ACHN (cell line): ENCODE measurements around the gene TNK1.
A peak's percentile ranks its signal among the peaks of the same experiment; 100 is the strongest.

Experiments
- DNase-seq: peaks from one replicate; pipeline ENCODE4 v3.0.0-alpha.2; 2015
- in situ Hi-C: cut with HindIII; loops from 2 replicates; pipeline ENCODE4 v1.10.0; 2017; ENCODE audit warnings: low sequenced_read_pairs, low pct_ligation_motif_present, low pct_unique_long_range_greater_than_20kb

Gene TNK1

DNA sequence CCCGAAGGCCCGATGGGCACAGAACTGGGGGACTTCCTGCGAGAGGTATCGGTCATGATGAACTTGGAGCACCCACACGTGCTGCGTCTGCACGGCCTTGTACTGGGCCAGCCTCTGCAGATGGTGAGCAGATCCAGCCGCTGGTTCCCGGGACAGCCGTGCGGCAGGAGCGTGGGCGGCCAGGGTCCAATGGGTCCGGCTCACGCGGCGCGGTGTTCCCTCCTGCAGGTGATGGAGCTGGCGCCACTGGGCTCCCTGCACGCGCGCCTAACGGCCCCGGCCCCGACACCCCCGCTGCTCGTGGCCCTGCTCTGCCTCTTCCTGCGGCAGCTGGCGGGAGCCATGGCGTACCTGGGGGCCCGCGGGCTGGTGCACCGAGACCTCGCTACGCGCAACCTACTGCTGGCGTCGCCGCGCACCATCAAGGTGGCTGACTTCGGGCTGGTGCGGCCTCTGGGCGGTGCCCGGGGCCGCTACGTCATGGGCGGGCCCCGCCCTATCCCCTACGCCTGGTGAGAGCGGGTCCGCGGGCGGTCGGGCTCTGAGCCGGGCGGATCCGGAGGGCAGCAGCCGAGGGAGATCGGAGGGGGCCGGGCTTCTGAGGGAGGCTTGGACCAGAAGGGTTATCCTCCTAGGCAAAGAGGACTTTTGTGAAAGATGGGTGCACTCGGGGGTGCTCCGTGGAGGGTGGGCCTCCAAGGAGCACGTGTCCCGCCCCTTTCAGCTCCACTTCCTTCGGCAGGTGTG, 3.0 kb downstream of the TNK1 start:
- DNase-seq: no peak

DNA sequence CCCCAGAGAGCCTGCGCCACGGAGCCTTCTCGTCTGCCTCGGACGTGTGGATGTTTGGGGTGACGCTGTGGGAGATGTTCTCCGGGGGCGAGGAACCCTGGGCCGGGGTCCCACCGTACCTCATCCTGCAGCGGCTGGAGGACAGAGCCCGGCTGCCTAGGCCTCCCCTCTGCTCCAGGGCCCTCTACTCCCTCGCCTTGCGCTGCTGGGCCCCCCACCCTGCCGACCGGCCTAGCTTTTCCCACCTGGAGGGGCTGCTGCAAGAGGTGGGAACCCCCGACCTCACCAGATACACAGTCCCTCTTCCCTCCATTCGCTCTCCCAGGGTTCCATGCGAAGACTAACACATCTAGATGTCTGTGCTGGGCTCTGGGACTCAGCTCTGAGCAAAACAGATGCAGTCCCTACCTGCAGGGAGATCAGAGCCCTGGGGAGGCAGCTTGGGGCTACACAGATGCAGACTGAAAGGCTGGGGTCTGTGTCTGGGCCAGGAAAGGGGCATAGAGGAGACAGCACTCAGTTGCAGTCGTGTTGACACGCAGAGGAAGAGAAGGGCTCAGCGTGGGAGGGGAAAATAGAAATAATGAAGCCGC, 3.7 kb downstream of the TNK1 start:
- in situ Hi-C loops: no loop called here
- no peak for DNase-seq

More for the DNA sequence above, 3.0 kb downstream of the TNK1 start:
- in situ Hi-C loops: no loop called here

DNA sequence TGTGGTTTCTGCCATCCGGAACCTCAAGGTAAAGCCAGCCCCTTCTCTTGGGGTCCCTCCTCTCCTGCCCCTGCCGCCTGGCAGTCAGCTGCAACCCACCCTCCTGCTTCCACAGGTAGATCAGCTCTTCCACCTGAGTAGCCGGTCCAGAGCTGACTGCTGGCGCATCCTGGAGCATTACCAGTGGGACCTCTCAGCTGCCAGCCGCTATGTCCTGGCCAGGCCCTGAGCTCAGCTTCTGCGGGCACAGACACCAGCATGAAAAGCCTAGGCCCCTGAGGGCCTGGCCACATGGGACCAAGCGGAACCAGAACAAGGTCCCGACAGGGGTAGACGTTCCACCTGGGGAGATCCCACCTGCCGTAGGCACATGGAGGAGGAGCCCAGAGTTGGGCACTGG, 8.0 kb downstream of the TNK1 start:
- no peak for DNase-seq
- in situ Hi-C loops: no loop called here

DNA sequence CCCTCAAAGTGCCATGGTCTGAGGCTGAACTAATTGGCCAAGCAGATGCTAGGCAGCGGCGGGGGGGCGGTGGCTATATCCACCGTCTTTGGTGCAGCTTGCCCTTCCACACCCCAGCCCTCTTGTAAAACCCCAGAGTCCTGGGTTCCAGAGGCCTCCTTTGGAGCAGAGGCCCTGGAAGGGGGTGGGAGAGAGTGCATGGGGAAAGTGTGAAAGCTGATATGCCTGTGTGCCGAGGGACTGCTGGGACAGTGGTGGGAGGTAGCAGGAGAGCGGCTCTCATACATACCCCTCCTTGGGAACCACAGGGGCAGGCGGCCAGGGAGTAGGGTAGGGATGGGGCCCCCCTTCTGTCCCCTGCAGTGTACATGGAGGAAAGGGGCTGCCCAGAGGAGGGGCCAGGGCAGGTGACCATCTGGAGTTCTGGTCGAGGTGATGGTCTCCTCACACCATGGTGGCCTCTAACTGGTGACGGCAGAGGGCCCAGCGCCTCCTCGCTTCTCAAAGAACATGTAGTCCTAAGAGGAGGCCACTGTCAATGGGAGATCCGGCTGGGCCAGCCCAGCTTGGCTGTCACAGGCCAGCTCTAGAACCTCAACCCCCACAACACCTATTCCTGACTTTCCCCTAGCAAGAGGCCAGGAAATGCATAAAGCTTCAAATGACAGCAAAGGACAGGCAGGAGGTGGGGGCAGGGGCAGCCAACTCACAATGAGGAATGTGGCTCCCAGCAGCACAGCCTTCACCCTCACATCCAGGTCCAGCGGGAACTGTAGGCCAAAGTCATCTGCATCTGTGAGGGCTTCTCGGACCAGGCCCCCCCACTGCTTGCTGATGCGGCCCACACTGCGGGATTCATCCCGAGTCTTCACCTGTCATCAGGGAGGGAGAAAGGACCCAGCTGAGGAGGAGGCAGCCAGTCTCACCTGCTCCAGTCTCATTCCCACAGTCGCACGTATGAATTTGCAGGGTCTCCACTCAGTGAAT, 9.3 kb downstream of the TNK1 start:
- DNase-seq: no peak
- in situ Hi-C loops: no loop called here

DNA sequence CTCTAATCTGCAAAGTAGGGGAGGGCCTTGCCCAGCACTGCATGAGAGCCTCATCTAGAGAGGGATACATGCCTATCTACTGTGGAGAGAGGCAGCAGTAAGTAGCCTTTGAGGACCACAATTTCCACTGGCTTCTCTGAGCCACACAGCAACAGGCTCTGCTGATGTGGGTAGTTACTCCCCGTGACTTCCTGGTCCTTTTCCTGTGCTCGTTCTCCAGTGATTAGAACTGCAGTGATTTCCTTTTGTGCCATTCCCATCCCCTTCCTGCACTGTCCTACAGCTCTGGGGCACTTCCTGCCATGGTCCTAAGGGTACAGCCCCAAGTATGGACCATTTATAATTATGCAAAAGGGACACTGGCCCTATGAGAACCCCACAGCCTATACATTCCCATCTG, 10.4 kb downstream of the TNK1 start:
- in situ Hi-C loops: no loop called here
- no peak for DNase-seq

DNA sequence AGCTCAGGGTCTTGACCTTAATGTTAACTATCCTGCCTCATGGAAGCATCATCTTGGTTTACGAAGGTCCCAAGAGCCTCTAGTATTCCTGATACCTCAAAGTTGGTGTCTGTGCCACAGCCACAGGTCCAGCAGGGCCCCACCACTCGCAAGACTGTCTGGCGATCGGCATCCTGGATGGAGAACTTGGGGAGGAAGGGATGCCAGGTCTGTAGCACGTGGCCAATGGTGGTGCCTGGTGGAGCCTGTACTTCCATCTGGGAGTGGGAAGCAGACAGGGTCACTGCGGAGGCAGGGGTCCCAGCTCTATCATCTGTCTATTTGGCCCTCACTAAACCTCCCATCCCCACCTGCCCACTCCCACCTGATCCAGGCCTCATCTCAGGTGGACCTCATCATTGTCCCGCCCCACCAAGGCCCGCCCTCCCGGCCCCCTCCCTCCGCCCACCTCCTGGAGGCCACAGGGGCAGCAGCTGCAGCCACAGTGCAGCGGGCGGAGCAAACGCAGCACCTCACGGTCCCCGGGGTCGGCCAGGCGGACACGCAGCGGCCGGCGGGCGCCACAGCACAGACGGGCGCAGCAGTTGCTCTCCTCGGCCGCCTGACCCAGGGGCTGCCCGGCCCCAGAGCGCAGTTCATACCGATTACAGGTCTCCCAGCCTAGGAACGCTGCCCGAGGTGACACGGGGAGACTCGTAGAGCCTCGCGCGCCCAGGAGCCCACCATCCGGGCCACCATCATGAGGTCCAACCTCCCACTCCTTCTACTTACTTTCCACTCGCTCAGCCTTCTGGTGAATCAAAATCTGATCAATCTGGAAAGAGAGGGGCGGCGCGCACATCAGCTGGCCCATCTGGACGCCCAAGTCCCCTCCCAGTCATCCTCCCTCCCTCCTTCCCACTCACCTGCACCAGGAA, 12.1 kb downstream of the TNK1 start:
- DNase-seq: no peak
- in situ Hi-C loops: no loop called here

DNA sequence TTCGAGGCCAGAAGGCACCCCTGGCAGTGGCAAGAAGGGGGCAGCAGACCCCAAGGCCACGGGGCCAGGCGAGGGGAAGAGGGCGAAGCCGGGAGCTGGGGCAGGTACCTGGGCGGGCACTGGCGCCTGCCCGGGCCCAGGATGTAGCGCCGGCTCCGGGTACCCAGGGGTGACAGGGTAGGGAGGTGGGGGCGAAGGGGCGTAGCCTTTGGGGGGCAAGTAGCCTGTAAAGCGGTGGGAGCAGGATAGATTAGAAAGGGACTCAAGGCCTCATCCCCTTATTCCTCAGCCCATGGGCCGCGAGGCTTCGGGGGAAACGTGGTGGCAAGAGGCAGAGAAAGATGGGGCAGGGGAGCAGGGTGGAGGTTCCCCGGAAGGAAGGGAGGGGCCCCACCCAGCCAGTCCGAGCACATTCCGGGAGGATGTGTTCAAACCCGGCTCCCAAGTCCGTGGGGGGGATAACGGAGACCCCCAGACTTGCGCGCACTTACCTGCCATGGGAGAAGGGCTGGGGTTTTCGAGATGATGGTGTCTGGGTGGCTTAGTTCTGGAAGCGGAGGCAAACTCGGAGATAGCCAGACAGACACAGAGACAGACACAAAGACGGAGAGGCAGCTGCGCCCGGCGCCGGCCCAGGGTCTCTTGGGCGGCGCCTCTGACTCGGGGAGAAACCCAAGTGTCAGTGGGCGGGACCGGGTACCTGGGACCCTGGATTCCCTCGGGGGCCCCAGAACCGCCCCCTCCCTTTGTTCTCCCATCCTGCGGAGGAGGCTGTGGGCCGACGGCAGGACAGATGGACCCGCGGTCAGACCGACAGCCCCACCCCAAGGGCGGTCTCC, 12.9 kb downstream of the TNK1 start:
- peak; percentile 26 for DNase-seq
- in situ Hi-C loops: no loop called here

DNA sequence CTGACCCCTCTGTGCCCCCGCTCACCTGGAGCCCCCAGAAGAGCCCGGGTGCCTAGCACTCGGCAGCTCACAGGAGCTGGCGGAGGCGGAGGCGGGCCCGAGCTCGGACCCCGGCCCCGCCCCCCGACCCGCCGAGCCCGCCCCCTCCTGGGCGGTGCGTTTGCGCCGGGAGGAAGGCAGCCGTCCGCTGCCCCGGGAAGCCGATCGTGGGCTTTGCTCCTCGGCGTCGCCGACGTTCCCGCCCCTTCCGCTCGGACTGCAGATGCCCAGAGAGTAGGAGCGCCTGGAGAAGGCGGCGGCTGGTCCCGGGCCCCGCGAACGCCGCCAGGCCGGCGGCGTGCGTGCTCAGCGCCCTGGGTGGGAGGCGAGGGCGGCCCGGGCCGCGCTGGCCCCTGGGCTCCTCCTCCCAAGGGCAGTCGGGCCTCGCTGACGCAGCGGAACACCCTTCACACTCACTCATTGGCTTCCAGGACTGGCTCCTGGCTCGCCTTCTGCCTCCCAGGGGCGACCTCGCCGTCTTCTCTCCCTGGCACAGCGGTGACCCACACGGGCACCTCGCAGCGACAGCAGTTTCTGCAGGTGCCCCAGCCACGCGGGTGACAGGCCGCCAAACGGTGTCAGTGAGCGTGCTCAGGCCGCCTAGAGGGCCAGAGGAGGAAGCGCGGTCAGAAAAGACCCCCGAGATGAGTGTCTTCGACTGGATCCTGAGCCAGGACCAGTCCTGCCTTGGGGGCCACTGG, 13.7 kb downstream of the TNK1 start, which contains the start of gene PLSCR3:
PLSCR3 (minus strand) TSS at position 74 of the 740 bp plus-strand sequence. CDS start 415 bp downstream, outside the sequence.
- peak; percentile 81 for DNase-seq
- in situ Hi-C loops: no loop called here

DNA sequence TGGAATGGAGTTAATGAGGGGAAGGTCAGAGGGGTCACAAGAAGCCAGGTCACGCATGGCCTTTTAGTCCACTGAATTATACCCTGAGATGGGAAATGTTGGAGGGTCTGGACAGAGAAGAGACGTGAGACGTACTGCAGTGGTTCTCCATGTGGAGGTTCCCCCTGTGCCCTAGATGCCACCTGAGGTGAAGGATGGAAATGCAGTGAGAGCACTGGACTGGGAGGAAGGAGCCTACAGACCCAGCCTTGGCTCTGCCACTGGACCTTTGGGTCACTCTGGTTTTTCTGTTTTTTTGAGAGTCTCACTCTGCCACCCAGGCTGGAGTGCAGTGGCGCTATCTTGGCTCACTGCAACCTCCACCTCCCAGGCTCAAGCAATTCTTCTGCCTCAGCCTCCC, 15.3 kb downstream of the TNK1 start:
- no peak for DNase-seq
- in situ Hi-C loops: no loop called here

DNA sequence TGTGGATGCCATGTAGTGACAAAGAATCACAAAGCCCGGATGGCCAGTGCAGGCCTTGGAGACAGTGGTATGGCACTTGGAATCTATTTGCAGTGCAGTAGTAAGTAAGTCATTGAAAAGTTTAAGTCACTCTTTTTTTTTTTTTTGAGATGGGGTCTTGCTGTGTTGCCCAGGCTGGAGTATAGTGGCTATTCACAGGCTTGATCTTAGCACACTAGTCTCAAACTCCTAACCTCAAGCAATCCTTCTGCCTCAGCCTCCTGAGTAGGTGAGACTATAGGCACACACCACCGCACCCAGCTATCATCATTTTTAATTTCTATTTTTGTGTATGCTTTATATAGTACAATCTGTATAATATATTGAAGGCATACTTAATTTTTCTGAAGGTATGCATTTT, 17.7 kb downstream of the TNK1 start:
- no peak for DNase-seq
- in situ Hi-C loops: no loop called here

DNA sequence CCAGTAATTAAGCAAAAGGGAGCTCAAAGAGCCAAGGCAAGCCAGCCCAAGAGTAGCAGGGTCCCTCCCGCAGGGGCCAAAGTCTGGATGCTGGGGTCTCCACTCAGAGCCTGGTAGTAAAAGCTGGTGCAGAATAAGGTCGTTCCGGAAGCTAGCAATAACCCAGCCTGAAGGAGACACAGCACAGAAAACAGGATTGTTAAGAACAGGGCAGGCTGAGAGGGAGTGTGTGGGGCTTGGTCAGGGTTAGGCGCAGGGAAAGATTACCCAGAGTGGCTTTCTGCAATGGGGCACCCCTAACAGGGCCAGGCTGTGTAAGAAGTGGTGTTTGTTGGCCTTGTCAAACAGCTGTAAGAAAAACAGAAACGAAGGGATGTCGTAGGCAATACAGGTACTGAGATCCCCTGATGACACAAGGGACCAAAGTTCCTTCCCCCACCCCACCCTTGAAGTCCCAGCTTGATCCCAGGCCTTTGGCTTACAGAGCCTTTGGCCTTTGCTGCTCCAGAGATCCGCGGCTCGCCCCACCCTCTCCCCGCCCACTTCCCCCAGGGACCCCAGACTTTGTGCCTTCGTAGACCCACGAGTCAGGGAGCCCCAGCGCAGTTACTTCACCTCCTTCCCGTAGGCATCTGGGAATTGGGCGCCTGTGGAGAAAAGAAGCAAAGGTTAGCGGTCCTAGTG, 22.3 kb downstream of the TNK1 start:
- DNase-seq: no peak
- in situ Hi-C loops: no loop called here

DNA sequence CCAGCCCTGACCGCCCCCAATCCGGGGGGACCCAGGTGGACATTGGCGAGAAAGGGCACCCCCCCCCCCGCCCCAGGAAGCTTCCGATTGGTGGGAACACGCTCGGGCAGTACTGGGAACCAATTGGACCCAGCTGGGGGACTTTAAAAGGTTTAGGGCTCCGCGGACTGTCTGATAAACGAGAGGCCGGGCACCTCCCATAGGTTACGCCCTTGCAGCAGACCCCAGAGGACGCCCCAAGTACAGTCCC, 22.8 kb downstream of the TNK1 start:
- DNase-seq: no peak
- in situ Hi-C loops: no loop called here

DNA sequence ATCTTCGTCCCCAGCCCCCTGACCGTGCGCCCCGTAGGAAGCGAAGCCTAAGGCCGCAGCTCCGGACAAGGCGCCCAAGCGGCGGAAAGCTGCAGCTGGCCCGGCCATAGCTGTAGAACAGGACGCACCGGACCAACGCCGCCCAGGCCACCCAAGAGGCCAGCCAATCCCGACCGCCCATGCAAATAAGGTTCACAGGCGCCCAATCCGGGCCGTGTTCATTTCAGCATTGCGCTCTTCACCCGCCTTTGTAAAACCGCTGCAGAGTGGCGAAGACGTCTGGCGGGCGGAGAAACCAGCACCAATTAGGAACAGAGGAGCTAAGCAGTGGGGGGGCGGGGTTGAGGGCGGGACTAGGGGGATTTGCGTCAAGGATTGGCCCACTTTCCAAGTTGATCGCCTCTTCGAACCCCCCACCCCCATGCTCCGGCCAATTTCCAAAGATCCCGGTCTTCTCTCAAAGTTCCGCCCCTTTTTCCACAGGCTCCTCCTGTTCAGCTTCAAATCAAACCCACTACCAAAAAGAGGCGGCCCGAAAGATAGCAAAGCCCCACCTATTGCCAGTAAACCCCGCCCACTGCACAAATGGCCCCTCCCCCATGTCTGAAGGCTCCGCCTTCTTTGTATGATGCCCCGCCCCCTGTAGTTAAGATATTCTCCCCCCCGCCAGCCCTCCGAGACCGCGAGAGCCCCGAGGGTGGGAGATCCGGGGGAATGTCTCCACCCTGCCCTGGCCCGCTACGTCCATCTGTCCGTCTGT, 23.3 kb downstream of the TNK1 start, which contains the start of gene TMEM256:
TMEM256 (minus strand) TSS at position 121 of the 760 bp plus-strand sequence; CDS start at position 108, 13 bp downstream.
- peak; percentile 100 for DNase-seq
- in situ Hi-C loops: no loop called here

DNA sequence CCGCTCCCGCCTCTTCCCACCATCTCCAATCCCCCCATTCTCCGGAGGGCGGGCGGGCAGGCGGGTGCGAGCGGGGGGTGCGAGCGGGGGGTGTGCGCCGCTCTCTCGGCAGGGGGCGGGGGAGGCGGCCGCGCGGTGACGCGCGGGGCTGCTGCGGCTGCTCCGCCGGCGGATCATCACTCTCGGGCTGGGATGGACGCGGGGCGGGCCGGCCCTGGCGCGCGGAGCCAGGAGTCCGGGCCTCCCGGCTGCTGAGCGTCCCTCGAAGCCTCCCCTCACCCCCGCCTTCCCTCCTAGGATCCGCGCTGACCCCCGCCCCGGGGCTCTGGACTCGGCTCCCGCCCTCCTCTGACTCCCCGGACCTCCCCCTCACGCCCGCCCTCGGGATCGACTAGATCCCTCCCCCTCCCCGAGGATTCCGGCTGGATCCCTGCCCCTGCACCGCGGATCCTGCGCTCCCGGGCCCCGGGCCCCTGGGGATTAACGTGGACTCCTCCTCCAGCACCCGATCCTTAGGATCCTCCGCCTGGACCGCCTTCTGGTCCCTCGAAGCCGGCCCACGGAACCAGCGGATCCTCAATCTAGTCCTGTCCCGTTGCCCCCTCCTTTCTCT, 24.0 kb downstream of the TNK1 start:
- DNase-seq: peak; percentile 45
- in situ Hi-C loops: no loop called here
